Smooth muscle cell (in vitro differentiated cells): ENCODE results near the gene CST3. TPM values are rescaled to one million over a fixed set of nuclear protein-coding genes. Genes with fewer than 3 reads are reported as not detected.

Experiments used
- DNase-seq: peaks from one replicate; lab custom pipeline; 2025; ENCODE audit not compliant: unreplicated experiment; lab: John Stamatoyannopoulos, UW
- H2AFZ ChIP-seq: fragments of 200-600 bp; sonication (generic); 2 replicates; pipeline ENCODE4 v1.6.0; 2016; ENCODE audit warnings: antibody characterized with exemption, low read depth, mild to moderate bottlenecking
- H3F3A ChIP-seq: fragments of 200-600 bp; sonication (generic); 2 replicates; pipeline ENCODE4 v1.6.0; 2017; ENCODE audit warnings: antibody characterized with exemption, low read depth
- H3K27ac ChIP-seq: fragments of 200-600 bp; sonication (generic); 2 replicates; pipeline ENCODE4 v1.5.1; 2016; ENCODE audit warnings: low read depth, mild to moderate bottlenecking
- H3K27me3 ChIP-seq: fragments of 200-600 bp; sonication (generic); 2 replicates; pipeline ENCODE4 v1.6.1; 2016; ENCODE audit warnings: low read depth, mild to moderate bottlenecking
- H3K36me3 ChIP-seq: fragments of 200-600 bp; sonication (generic); 2 replicates; pipeline ENCODE4 v1.5.1; 2016; ENCODE audit warnings: low read depth
- H3K4me1 ChIP-seq: fragments of 200-600 bp; sonication (generic); 2 replicates; pipeline ENCODE4 v1.5.1; 2016; ENCODE audit warnings: low read depth
- H3K4me2 ChIP-seq: fragments of 200-600 bp; sonication (generic); 2 replicates; pipeline ENCODE4 v1.6.0; 2016; ENCODE audit warnings: mild to moderate bottlenecking
- H3K4me3 ChIP-seq: fragments of 200-600 bp; sonication (generic); 2 replicates; pipeline ENCODE4 v1.5.1; 2016; ENCODE audit warnings: mild to moderate bottlenecking
- H3K79me2 ChIP-seq: fragments of 200-600 bp; sonication (generic); 2 replicates; pipeline ENCODE4 v1.6.0; 2016; ENCODE audit warnings: low read depth, mild to moderate bottlenecking
- H3K9ac ChIP-seq: fragments of 200-600 bp; sonication (generic); 2 replicates; pipeline ENCODE4 v1.6.0; 2016; ENCODE audit warnings: low read depth
- H3K9me3 ChIP-seq: fragments of 200-600 bp; sonication (generic); replicated peaks from 2 replicates; pipeline ENCODE4 v1.5.1; 2016; ENCODE audit warnings: low read depth
- H4K20me1 ChIP-seq: fragments of 200-600 bp; sonication (generic); 2 replicates; pipeline ENCODE4 v1.6.0; 2016; ENCODE audit warnings: low read depth
- WGBS: methylation state at CpG from one replicate; pipeline ENCODE4 v1.1.7; 2016; ENCODE audit warnings: low lambda C conversion rate; 5-methylcytosine and 5-hydroxymethylcytosine counted together
- polyA plus RNA-seq: library from polyadenylated mRNA; unstranded; fragments of >200 nt; fragmentation: Nextera tagmentation; extraction: Ambion mirVana; gene quantifications from 2 replicates; pipeline ENCODE4 v1.2.1, GENCODE V29; 2016
- total RNA-seq: library from RNA; depleted of rRNA; stranded (reverse); fragments of >200 nt; gene quantifications from 2 replicates; pipeline ENCODE4 v1.2.3, GENCODE V29; 2014
- TF ChIP-seq, protein P1 (sequence below): fragments of 200-600 bp; sonication (generic); IDR thresholded peaks from 2 replicates; pipeline ENCODE4 v1.5.1; 2017; ENCODE audit warnings: borderline replicate concordance, mild to moderate bottlenecking, antibody characterized with exemption; ENCODE audit not compliant: insufficient read depth, poor library complexity, severe bottlenecking

Gene CST3
- total and polyA plus RNA-seq, 2 experiments from 2014 or later: 170 to 338 TPM

DNA sequence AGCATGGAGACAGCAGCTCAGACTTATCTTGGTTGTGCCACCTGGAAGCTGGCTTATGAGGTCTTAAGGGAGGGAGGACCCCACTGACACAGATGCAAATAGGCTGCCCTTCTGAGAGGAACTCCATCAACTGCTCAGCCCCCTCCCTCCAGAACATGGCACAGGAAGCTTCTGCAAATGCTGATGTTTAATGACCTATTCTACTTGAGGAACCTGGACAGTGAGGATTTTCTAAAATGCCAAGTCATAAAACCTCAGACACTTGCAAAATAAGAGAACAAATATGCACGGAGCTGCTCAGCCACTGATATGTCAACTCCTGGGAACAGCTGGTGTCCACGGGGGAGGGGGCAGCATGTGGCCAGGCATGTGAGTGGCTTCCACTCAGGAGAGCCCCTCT is 35.5 kb downstream of the CST3 start:
- TF ChIP-seq, protein P1, sequence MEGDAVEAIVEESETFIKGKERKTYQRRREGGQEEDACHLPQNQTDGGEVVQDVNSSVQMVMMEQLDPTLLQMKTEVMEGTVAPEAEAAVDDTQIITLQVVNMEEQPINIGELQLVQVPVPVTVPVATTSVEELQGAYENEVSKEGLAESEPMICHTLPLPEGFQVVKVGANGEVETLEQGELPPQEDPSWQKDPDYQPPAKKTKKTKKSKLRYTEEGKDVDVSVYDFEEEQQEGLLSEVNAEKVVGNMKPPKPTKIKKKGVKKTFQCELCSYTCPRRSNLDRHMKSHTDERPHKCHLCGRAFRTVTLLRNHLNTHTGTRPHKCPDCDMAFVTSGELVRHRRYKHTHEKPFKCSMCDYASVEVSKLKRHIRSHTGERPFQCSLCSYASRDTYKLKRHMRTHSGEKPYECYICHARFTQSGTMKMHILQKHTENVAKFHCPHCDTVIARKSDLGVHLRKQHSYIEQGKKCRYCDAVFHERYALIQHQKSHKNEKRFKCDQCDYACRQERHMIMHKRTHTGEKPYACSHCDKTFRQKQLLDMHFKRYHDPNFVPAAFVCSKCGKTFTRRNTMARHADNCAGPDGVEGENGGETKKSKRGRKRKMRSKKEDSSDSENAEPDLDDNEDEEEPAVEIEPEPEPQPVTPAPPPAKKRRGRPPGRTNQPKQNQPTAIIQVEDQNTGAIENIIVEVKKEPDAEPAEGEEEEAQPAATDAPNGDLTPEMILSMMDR: no peak
- no peaks in the 10 kb centered on the region for H4K20me1 ChIP-seq
- DNase-seq: no peak
- H3K79me2 ChIP-seq: no peaks in the 10 kb centered on the region
- no peaks in the 10 kb centered on the region for H3K27me3 ChIP-seq
- no peak overlapping the region for H3K4me2 ChIP-seq
- no peak overlapping the region for H2AFZ ChIP-seq
- H3K27ac ChIP-seq: no peak overlapping the region
- H3F3A ChIP-seq: no peaks in the 10 kb centered on the region
- H3K36me3 ChIP-seq: no peaks in the 10 kb centered on the region
- H3K4me3 ChIP-seq: no peak overlapping the region
- H3K4me1 ChIP-seq: no peaks in the 10 kb centered on the region
- H3K9ac ChIP-seq: no peak overlapping the region
- 82% methylated on average over 2 of the region's 2 CpGs for WGBS
- H3K9me3 ChIP-seq: no peaks in the 10 kb centered on the region

DNA sequence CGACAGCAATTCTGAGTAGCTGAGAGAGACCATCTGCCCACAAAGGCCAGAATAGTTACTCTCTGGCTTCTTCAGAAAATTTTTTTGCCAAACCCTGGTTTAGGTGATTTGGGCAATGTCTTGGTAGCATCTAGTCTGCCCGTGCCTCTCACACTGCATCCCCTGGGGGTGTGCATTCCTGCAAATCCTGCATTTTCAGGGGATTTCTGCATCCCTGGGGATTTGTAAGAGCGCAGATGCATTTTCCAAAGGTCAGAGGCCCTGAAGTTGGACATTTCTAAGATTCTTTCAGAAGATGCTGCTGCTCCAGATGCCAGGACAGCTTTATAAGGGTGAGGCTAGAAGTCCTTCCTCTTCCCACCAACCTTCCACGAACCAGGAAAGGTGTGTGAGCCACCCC is 36.0 kb downstream of the CST3 start:
- Histone ChIP-seq H3K9me3 (no peaks in the 10 kb centered on the region), H3K9ac (no peak overlapping the region), H3F3A (no peaks in the 10 kb centered on the region), H3K4me2 (no peak overlapping the region), H2AFZ (no peak overlapping the region), H3K4me3 (no peak overlapping the region), H4K20me1 (no peaks in the 10 kb centered on the region), H3K4me1 (no peaks in the 10 kb centered on the region), H3K27me3 (no peaks in the 10 kb centered on the region), H3K36me3 (no peaks in the 10 kb centered on the region), H3K27ac (no peak overlapping the region), H3K79me2 (no peaks in the 10 kb centered on the region)
- TF ChIP-seq, protein P1: no peak
- 73% methylated on average over 4 of the region's 4 CpGs for WGBS
- no peak for DNase-seq

DNA sequence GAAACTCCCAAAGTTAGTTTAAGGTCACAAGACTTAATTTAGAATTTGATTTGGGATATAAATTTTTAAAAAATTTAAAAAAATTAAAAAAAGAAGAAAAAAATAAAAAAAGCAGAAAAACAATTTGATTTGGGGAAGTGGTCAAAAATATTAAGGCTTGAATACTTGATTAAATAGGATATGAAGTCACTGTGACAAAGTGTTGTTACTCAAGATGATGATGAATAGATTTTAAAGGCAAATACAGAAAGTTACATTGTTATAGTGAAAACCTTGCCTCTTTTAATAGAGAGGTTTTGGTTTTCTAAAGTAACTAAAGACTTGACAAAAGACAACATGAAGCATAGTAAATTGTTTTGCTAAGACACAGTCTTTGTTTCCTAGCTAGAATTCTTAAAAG is 39.3 kb downstream of the CST3 start:
- Histone ChIP-seq H2AFZ (no peak overlapping the region), H3K4me1 (no peaks in the 10 kb centered on the region), H3F3A (no peaks in the 10 kb centered on the region), H3K27me3 (no peaks in the 10 kb centered on the region), H3K36me3 (no peaks in the 10 kb centered on the region), H4K20me1 (no peaks in the 10 kb centered on the region), H3K27ac (no peak overlapping the region), H3K4me2 (no peak overlapping the region), H3K4me3 (no peak overlapping the region), H3K79me2 (no peaks in the 10 kb centered on the region), H3K9me3 (no peaks in the 10 kb centered on the region), H3K9ac (no peak overlapping the region)
- TF ChIP-seq, protein P1: no peak
- no peak for DNase-seq

DNA sequence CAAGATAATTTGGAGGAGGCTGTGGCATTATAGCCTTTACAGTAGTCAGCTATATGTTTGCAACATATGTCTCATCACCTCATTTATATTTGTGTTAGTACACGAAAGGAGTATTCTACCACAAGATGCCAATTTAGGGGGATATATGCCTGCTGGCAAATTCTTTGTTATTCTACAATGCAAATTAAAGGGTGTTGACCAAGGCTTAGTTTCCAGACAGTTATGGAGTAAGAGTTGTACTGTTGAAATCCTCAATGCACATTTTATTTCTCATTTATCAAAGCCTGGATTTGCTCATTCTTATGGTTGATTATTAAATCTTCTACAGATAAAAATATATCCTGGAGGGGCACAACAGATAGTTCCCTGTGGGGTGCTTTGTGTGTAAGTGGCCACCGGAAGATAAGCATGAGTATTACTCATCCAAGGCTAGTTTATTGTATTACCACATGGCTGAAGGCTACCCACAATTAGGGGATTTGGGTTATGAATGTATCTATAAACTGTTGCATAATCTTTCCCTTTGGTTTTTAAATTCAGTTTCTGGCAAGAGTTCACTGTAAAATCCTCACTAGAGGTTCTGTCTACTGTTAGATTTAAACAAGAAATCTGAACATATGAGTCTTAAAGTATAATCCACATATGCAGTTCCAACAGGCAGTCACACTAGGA is 41.0 kb downstream of the CST3 start:
- H3K79me2 ChIP-seq: no peaks in the 10 kb centered on the region
- H3K36me3 ChIP-seq: no peaks in the 10 kb centered on the region
- H3K4me3 ChIP-seq: no peak overlapping the region
- H3K27me3 ChIP-seq: no peaks in the 10 kb centered on the region
- peak overlapping the region; percentile 17 for H3K4me2 ChIP-seq
- 25% methylated on average over 2 of the region's 2 CpGs for WGBS
- DNase-seq: no peak
- no peak overlapping the region for H3K27ac ChIP-seq
- no peaks in the 10 kb centered on the region for H3K9me3 ChIP-seq
- H3K9ac ChIP-seq: no peak overlapping the region
- no peaks in the 10 kb centered on the region for H3K4me1 ChIP-seq
- H3F3A ChIP-seq: no peaks in the 10 kb centered on the region
- H4K20me1 ChIP-seq: no peaks in the 10 kb centered on the region
- TF ChIP-seq, protein P1: no peak
- no peak overlapping the region for H2AFZ ChIP-seq
